ENCODE data around the gene EPB41.

The EPB41 gene

GRCh38 chr1:28971980-28972771 lies 57.8 kb downstream of the EPB41 start:
- peak; percentile 36 for DNase-seq (ENCODE audit: low spot score)
- H3K27ac ChIP-seq, result no peak overlapping the region
- ChIA-PET POLR2A (ENCODE audit: low non-redundant PET) (interaction anchor here (0.7 kb wide), 1 partner anchor 88 kb away, joined by 6 read pairs; no protein-coding TSS in a partner anchor), CTCF (interaction anchor here (0.6 to 0.7 kb wide), 2 partner anchors 11 to 130 kb away, joined by 3 read pairs; no protein-coding TSS in a partner anchor)
- no peak for TF ChIP-seq CTCF (conservative IDR thresholded peaks at IDR 0.05; ENCODE audit: low read depth)

DNA sequence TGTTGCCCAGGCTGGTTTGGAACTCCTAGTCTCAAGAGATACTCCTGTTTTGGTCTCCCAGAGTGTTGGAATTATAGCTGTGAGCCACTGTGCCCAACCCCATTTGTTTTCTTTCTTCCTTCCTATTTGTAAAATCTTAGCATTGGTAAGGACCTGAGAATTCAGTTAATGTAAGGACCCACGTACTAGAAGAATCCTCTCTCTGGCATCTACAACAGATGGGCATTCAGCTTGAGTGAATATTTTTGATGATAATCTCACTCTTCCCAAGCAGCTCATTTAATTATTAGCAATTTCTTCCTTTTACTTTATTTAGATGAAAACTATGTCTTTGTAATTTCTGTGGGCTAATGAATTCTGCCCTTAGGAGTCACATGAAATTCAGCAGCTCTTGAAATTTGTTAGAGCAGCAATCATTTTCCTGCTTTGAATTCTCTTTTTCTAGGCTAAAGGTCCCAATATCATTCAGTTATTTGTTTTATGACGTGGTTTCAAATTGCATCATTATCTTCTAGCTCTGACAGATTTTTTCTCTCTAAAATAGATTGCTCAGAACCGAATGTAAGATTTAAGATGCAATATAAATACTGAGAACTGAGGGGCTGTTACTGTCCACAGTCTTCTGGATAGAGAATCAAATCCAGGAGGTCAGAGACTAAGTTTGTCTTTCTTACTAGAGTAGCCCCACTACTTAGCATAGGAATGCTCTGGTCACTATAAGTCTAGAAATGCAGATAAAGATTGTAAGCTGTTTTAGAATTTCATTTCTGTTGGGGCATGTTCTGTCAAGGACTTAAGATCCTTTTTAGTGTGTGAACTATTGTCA lies 59.4 kb downstream of the EPB41 start:
- ChIA-PET CTCF (interaction anchor here (0.7 to 0.8 kb wide), 2 partner anchors 61 to 223 kb away, joined by 3 to 5 read pairs; no protein-coding TSS in a partner anchor), POLR2A (ENCODE audit: low non-redundant PET) (no interaction called here)
- no peak overlapping the region for H3K27ac ChIP-seq
- no peak for DNase-seq (ENCODE audit: low spot score)
- TF ChIP-seq CTCF (conservative IDR thresholded peaks at IDR 0.05; ENCODE audit: low read depth), result no peak

DNA sequence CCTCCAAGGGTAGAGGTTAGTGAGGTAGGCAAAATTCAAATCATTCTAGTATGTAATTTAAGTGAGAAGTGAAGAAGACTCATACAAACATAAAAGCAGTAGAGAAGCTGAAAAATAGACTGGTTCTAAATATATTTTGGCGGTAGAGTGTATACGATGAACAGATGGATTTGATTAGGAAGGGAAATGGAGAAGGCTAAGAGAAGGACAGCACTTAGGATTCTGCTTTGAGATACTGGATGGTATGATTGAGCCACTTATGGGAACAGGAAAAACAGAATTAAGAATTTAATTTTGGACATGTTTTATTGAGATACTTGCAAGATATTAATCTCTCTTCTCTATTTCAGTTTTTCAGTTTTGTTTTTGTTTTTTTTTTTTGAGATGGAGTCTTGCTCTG lies 60.1 kb downstream of the EPB41 start:
- no peak for TF ChIP-seq CTCF (conservative IDR thresholded peaks at IDR 0.05; ENCODE audit: low read depth)
- ChIA-PET POLR2A (ENCODE audit: low non-redundant PET) (no interaction called here), CTCF (interaction anchor here (0.7 to 0.8 kb wide), 3 partner anchors 60 to 1925 kb away, joined by 3 to 5 read pairs (median 3); no protein-coding TSS in a partner anchor)
- no peak for DNase-seq (ENCODE audit: low spot score)
- no peak overlapping the region for H3K27ac ChIP-seq

DNA sequence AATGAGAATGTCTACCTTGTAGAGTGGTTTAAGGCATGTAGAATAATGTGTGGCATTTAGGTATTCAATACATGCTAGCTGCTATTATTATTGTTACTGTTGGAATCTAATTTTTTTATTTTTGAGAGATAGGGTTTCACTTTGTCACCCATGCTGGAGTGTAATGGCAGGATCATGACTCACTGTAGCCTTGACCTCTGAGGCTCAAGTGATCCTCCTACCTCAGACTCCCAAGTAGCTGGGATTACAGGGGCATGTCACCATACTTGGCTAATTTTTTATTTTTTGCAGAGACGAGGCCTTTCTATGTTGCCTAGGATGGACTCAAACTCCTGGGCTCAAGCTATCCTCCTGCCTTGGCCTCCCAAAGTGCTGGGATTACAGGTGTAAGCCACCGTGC lies 61.9 kb downstream of the EPB41 start:
- no peak for DNase-seq (ENCODE audit: low spot score)
- no peak for TF ChIP-seq CTCF (conservative IDR thresholded peaks at IDR 0.05; ENCODE audit: low read depth)
- H3K27ac ChIP-seq, result no peak overlapping the region
- ChIA-PET CTCF (interaction anchor here (0.8 kb wide), 1 partner anchor 94 kb away, joined by 3 read pairs; no protein-coding TSS in a partner anchor), POLR2A (ENCODE audit: low non-redundant PET) (no interaction called here)

DNA sequence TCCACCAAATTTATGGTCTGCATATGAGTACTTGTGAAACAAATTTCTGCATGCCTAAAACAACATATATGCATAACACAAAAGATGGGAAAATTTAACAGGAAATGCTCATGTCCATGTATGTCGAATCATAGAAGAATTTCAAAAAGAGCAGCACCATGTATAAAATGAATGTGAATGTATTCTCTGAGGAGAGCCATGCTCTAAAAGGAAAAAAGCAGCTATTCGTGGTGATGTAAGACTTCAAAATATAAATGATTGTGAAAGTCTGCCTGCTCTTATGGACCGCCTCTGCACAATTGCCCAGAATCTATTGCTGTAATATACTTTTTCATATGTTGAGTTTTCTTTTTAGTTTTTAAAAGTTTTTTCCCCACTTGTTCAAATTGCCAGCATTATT lies 66.8 kb downstream of the EPB41 start:
- POLR2A ChIA-PET (ENCODE audit: low non-redundant PET), result no interaction called here
- DNase-seq (ENCODE audit: low spot score), result no peak
- CTCF ChIA-PET, result no interaction called here
- no peak for TF ChIP-seq CTCF (conservative IDR thresholded peaks at IDR 0.05; ENCODE audit: low read depth)
- H3K27ac ChIP-seq, result no peak overlapping the region

GRCh38 chr1:28982198-28982597 lies 67.8 kb downstream of the EPB41 start:
- POLR2A ChIA-PET (ENCODE audit: low non-redundant PET), result no interaction called here
- TF ChIP-seq CTCF (conservative IDR thresholded peaks at IDR 0.05; ENCODE audit: low read depth), result no peak
- no peak overlapping the region for H3K27ac ChIP-seq
- CTCF ChIA-PET, result no interaction called here
- DNase-seq (ENCODE audit: low spot score), result no peak

Measured in RWPE1 (cell line).